Endothelial cell (in vitro differentiated cells): Measurements from ENCODE around the gene AURKAIP1. TPM values are rescaled to one million over a fixed set of nuclear protein-coding genes. Genes with fewer than 3 reads are reported as not detected.
A peak's percentile ranks its signal among the peaks of the same experiment; 100 is the strongest.

Experiments used
- DNase-seq: peaks from one replicate; pipeline ENCODE4 v3.0.0; 2021; ENCODE audit warnings: low spot score
- H3K27ac Mint-ChIP-seq: one replicate; pipeline ENCODE4 v1.8.0; 2021; ENCODE audit warnings: mixed read lengths, inconsistent platforms; ENCODE audit not compliant: unreplicated experiment
- H3K27me3 Mint-ChIP-seq: one replicate; pipeline ENCODE4 v1.8.0; 2021; ENCODE audit warnings: mild to moderate bottlenecking, moderate library complexity, mixed read lengths, inconsistent platforms; ENCODE audit not compliant: unreplicated experiment
- H3K36me3 Mint-ChIP-seq: one replicate; pipeline ENCODE4 v1.8.0; 2021; ENCODE audit warnings: mild to moderate bottlenecking, low read depth, mixed read lengths, inconsistent platforms; ENCODE audit not compliant: unreplicated experiment
- H3K4me1 Mint-ChIP-seq: one replicate; pipeline ENCODE4 v1.8.0; 2021; ENCODE audit warnings: mild to moderate bottlenecking, mixed read lengths, inconsistent platforms; ENCODE audit not compliant: unreplicated experiment
- H3K4me3 Mint-ChIP-seq: one replicate; pipeline ENCODE4 v1.8.0; 2021; ENCODE audit warnings: mild to moderate bottlenecking, mixed read lengths, inconsistent platforms; ENCODE audit not compliant: unreplicated experiment
- H3K9me3 Mint-ChIP-seq: one replicate; pipeline ENCODE4 v1.8.0; 2021; ENCODE audit warnings: mixed read lengths, inconsistent platforms; ENCODE audit not compliant: unreplicated experiment
- CTCF ChIP-seq: fragments of 200-600 bp; sonication (generic); IDR thresholded peaks from one replicate; pipeline ENCODE4 v1.5.0; 2021; ENCODE audit warnings: antibody characterized with exemption; ENCODE audit not compliant: unreplicated experiment
- total RNA-seq: library from RNA; stranded (reverse); fragmentation: NEBNext Ultra II Directional; extraction: Animal tissue kit (Norgen Biotek cat#: 25700); gene quantifications from one replicate; pipeline ENCODE4 v1.2.1, GENCODE V29; 2021; ENCODE audit not compliant: unreplicated experiment

AURKAIP1 gene
- total RNA-seq, 1 donor from 2014 or later = 128 TPM

GRCh38 chr1:1381294-1381693, 6.3 kb upstream of the AURKAIP1 start:
- Mint-ChIP-seq H3K27me3 (peaks cover 3% of the 10 kb centered on the region), H3K27ac (no peak overlapping the region), H3K36me3 (peaks cover 12% of the 10 kb centered on the region), H3K4me1 (no peaks in the 10 kb centered on the region), H3K4me3 (no peak overlapping the region), H3K9me3 (no peaks in the 10 kb centered on the region)
- TF ChIP-seq CTCF = no peak
- no peak for DNase-seq

GRCh38 chr1:1380860-1381259, 5.9 kb upstream of the AURKAIP1 start:
- Mint-ChIP-seq H3K4me1 (no peaks in the 10 kb centered on the region), H3K27me3 (peaks cover 3% of the 10 kb centered on the region), H3K4me3 (no peak overlapping the region), H3K27ac (no peak overlapping the region), H3K36me3 (peaks cover 11% of the 10 kb centered on the region), H3K9me3 (no peaks in the 10 kb centered on the region)
- TF ChIP-seq CTCF = no peak
- DNase-seq = no peak

GRCh38 chr1:1377540-1378205, 2.7 kb upstream of the AURKAIP1 start:
- H3K9me3 Mint-ChIP-seq = no peaks in the 10 kb centered on the region
- peaks cover 10% of the 10 kb centered on the region for H3K36me3 Mint-ChIP-seq
- DNase-seq = no peak
- peaks cover 4% of the 10 kb centered on the region for H3K4me1 Mint-ChIP-seq
- H3K27me3 Mint-ChIP-seq = peaks cover 4% of the 10 kb centered on the region
- H3K4me3 Mint-ChIP-seq = no peak overlapping the region
- no peak for TF ChIP-seq CTCF
- H3K27ac Mint-ChIP-seq = peak overlapping the region; percentile 48

GRCh38 chr1:1376551-1377226, 1.7 kb upstream of the AURKAIP1 start:
- no peaks in the 10 kb centered on the region for H3K9me3 Mint-ChIP-seq
- H3K27ac Mint-ChIP-seq = peak overlapping the region; percentile 86
- H3K36me3 Mint-ChIP-seq = peaks cover 5% of the 10 kb centered on the region
- no peak for DNase-seq
- peaks cover 4% of the 10 kb centered on the region for H3K27me3 Mint-ChIP-seq
- peak overlapping the region; percentile 37 for H3K4me3 Mint-ChIP-seq
- peaks cover 4% of the 10 kb centered on the region for H3K4me1 Mint-ChIP-seq
- TF ChIP-seq CTCF = no peak

GRCh38 chr1:1374589-1374928, 448 bp downstream of the AURKAIP1 start:
- peaks cover 4% of the 10 kb centered on the region for H3K4me1 Mint-ChIP-seq
- no peak overlapping the region for H3K27ac Mint-ChIP-seq
- no peak for TF ChIP-seq CTCF

More at GRCh38 chr1:1374589-1374928, 448 bp downstream of the AURKAIP1 start:
- peaks cover 5% of the 10 kb centered on the region for H3K27me3 Mint-ChIP-seq
- peak overlapping the region; percentile 89 for H3K4me3 Mint-ChIP-seq
- no peak for DNase-seq
- H3K36me3 Mint-ChIP-seq = peaks cover 4% of the 10 kb centered on the region
- H3K9me3 Mint-ChIP-seq = no peaks in the 10 kb centered on the region
